ENCODE data around the gene ATP2B3.

- TF ChIP-seq CTCF (IDR thresholded peaks at IDR 0.05) (no peak), POLR2A (IDR thresholded peaks at IDR 0.05) (no peak)
Measured at GRCh38 chrX:153520287-153520917, 3.0 kb downstream of the ATP2B3 start.
